Measurements from ENCODE around the gene SLK. TPM values are rescaled to one million over a fixed set of nuclear protein-coding genes. Genes with fewer than 3 reads are reported as not detected.

SLK gene
- polyA plus RNA-seq, 2 of the 4 experiments (the other 2 are of a cell fraction), result 23.3 to 29.2 TPM

GRCh38 chr10:104057717-104058116, 90.8 kb downstream of the SLK start (continued):
- TF ChIP-seq REST (IDR thresholded peaks at IDR 0.05), result no peak
- no peak for TF ChIP-seq E2F6 (IDR thresholded peaks at IDR 0.05; ENCODE audit: borderline replicate concordance, low read depth)

- ChIA-PET CTCF (interaction anchor here (0.6 to 12.0 kb wide), 7 partner anchors 9 to 215 kb away, joined by 3 to 114 read pairs (median 5); partner anchors contain the start of gene SFR1), POLR2A (interaction anchor here (1.0 kb wide), 1 partner anchor 62 kb away, joined by 4 read pairs; the partner anchor contains the start of gene SFR1)
- Histone ChIP-seq H3K9me3 (no peaks in the 10 kb centered on the region), H3K4me1 (peaks cover 12% of the 10 kb centered on the region), H3K4me3 (no peak overlapping the region), H3K27ac (peak overlapping the region in 1 of 2 experiments; percentile 71; a peak in 3 of 6 replicates), H3K4me2 (no peak overlapping the region)
- DNase-seq (ENCODE audit: low read depth in 1 of 2, low spot score in 1 of 2) (no peak), FAIRE-seq (no peak), ATAC-seq (no peak)
- 72% methylated on average over 4 of the region's 4 CpGs for WGBS (ENCODE audit: missing lambda C conversion rate)
- peak; percentile 87 for TF ChIP-seq MAFK (IDR thresholded peaks at IDR 0.05; ENCODE audit: partially characterized antibody)
- no peak for TF ChIP-seq EHMT2 (IDR thresholded peaks at IDR 0.05; ENCODE audit: low read depth)
- TF ChIP-seq FOSL2 (IDR thresholded peaks at IDR 0.05), result no peak
- no peak for TF ChIP-seq FOSL2 (CRISPR knock-in tag; IDR thresholded peaks at IDR 0.05)
Measured at GRCh38 chr10:104059364-104059763, 92.4 kb downstream of the SLK start.

GRCh38 chr10:104061196-104061595, 94.3 kb downstream of the SLK start:
- Histone ChIP-seq H3K27ac (no peak overlapping the region), H3K4me3 (no peak overlapping the region), H3K9me3 (no peaks in the 10 kb centered on the region), H3K4me1 (peaks cover 3% of the 10 kb centered on the region; the same call in 1 of the 3 replicates), H3K4me2 (no peak overlapping the region)
- ChIA-PET POLR2A (no interaction called here), CTCF (interaction anchor here (0.9 to 12.0 kb wide), 6 partner anchors 9 to 176 kb away, joined by 3 to 114 read pairs (median 4); partner anchors contain the start of gene SFR1)
- 66% methylated on average over 3 of the region's 6 CpGs for WGBS (ENCODE audit: missing lambda C conversion rate)
- ATAC-seq, result no peak
- no peak for FAIRE-seq
- TF ChIP-seq JUNB (IDR thresholded peaks at IDR 0.05) (no peak), BHLHE40 (IDR thresholded peaks at IDR 0.05; ENCODE audit: low read depth, low read length) (no peak), NPAS2 (CRISPR knock-in tag; IDR thresholded peaks at IDR 0.05; ENCODE audit: borderline replicate concordance) (no peak), KDM1A (IDR thresholded peaks at IDR 0.05; ENCODE audit: low read depth) (no peak), FOSL2 (IDR thresholded peaks at IDR 0.05) (no peak), FOSL2 (CRISPR knock-in tag; IDR thresholded peaks at IDR 0.05) (no peak)
- no peak for DNase-seq (ENCODE audit: low read depth in 1 of 2, low spot score in 1 of 2)

GRCh38 chr10:104065748-104066147, 98.8 kb downstream of the SLK start:
- POLR2A ChIA-PET, result interaction anchor here (0.5 kb wide), 1 partner anchor 55 kb away, joined by 3 read pairs; no protein-coding TSS in a partner anchor

GRCh38 chr10:104066945-104067344, 100.0 kb downstream of the SLK start:
- FAIRE-seq, result no peak
- CTCF ChIA-PET, result interaction anchor here (1.0 to 2.9 kb wide), 5 partner anchors 15 to 61 kb away, joined by 3 to 11 read pairs (median 6); partner anchors contain the start of gene SFR1
- no peaks in the 10 kb centered on the region for H3K4me1 ChIP-seq

More at GRCh38 chr10:104065748-104066147, 98.8 kb downstream of the SLK start:
- CTCF ChIA-PET, result interaction anchor here (0.7 to 2.9 kb wide), 5 partner anchors 10 to 285 kb away, joined by 3 to 11 read pairs (median 7); partner anchors contain the start of gene SFR1
- Histone ChIP-seq H3K4me1 (no peaks in the 10 kb centered on the region), H3K27ac (no peak overlapping the region), H3K4me3 (no peak overlapping the region), H3K4me2 (no peak overlapping the region), H3K9me3 (no peaks in the 10 kb centered on the region)
- WGBS (ENCODE audit: missing lambda C conversion rate), result 64% methylated on average over 1 of the region's 1 CpG
- no peak for FAIRE-seq
- no peak for DNase-seq (ENCODE audit: low read depth in 1 of 2, low spot score in 1 of 2)
- TF ChIP-seq TFCP2L1 (CRISPR knock-in tag; IDR thresholded peaks at IDR 0.05), result no peak
- TF ChIP-seq MAFK (IDR thresholded peaks at IDR 0.05; ENCODE audit: partially characterized antibody), result peak; percentile 73
- ATAC-seq, result no peak

More at GRCh38 chr10:104066945-104067344, 100.0 kb downstream of the SLK start:
- 83% methylated on average over 7 of the region's 7 CpGs for WGBS (ENCODE audit: missing lambda C conversion rate)
- TF ChIP-seq RARB (CRISPR knock-in tag; IDR thresholded peaks at IDR 0.05), result no peak
- TF ChIP-seq TFCP2L1 (CRISPR knock-in tag; IDR thresholded peaks at IDR 0.05), result no peak
- TF ChIP-seq RNF2 (IDR thresholded peaks at IDR 0.05; ENCODE audit: borderline replicate concordance, low read depth), result no peak
- no peak for TF ChIP-seq CHD2 (IDR thresholded peaks at IDR 0.05; ENCODE audit: low read length, partially characterized antibody)
- no peak for TF ChIP-seq RFX5 (IDR thresholded peaks at IDR 0.05)
- ATAC-seq (no peak), DNase-seq (ENCODE audit: low read depth in 1 of 2, low spot score in 1 of 2) (no peak)
- no peak overlapping the region for H3K27ac ChIP-seq
- H3K4me3 ChIP-seq, result no peak overlapping the region
- POLR2A ChIA-PET, result no interaction called here
- no peak overlapping the region for H3K4me2 ChIP-seq
- H3K9me3 ChIP-seq, result no peaks in the 10 kb centered on the region

Data from A549 (cell line).